HL-60 (cell line): ENCODE data around the gene GALNT12.

Source experiments
- DNase-seq, 2 experiments: peaks; one replicate each; pipeline ENCODE4 v3.0.0-alpha.2; 2010 to 2020; ENCODE audit warnings: low read depth in 1 of 2, low spot score in 1 of 2
- H3K27ac ChIP-seq: fragments of 250-450 bp; sonication (Bioruptor Pico); replicated peaks from 2 replicates; pipeline ENCODE4 v1.5.1; 2020; ENCODE audit warnings: mild to moderate bottlenecking, moderate library complexity
- H3K27me3 ChIP-seq: fragments of 250-450 bp; sonication (Bioruptor Pico); 2 replicates; pipeline ENCODE4 v1.5.1; 2021; ENCODE audit warnings: mild to moderate bottlenecking, moderate library complexity; ENCODE audit not compliant: insufficient read depth, poor library complexity, severe bottlenecking
- H3K4me3 ChIP-seq: replicated peaks from 2 replicates; pipeline ENCODE4 v1.5.1; 2011; ENCODE audit warnings: mild to moderate bottlenecking, control low read depth, low read length; ENCODE audit not compliant: insufficient read depth
- CTCF ChIP-seq: IDR thresholded peaks from one replicate; pipeline ENCODE4 v1.5.1; 2011; ENCODE audit warnings: low read length, control low read depth, inconsistent platforms; ENCODE audit not compliant: insufficient read depth
- GABPA ChIP-seq: IDR thresholded peaks from 2 replicates; pipeline ENCODE4 v1.6.1; 2012; ENCODE audit warnings: low read depth
- POLR2AphosphoS5 ChIP-seq: IDR thresholded peaks from 2 replicates; pipeline ENCODE4 v1.6.1; 2012; ENCODE audit warnings: low read depth
- REST ChIP-seq: IDR thresholded peaks from 2 replicates; pipeline ENCODE4 v1.6.1; 2012; ENCODE audit warnings: low read depth; ENCODE audit not compliant: insufficient replicate concordance
- SPI1 ChIP-seq: IDR thresholded peaks from 2 replicates; pipeline ENCODE4 v1.6.1; 2012; ENCODE audit warnings: low read depth, mild to moderate bottlenecking, borderline replicate concordance

GALNT12 gene

GRCh38 chr9:98836206-98836605 lies 28.7 kb downstream of the GALNT12 start:
- no peak for DNase-seq
- TF ChIP-seq REST, result no peak
- TF ChIP-seq GABPA, result no peak
- TF ChIP-seq CTCF, result no peak
- no peak for TF ChIP-seq POLR2AphosphoS5
- TF ChIP-seq SPI1, result no peak
- H3K27ac ChIP-seq, result no peak overlapping the region
- no peak overlapping the region for H3K4me3 ChIP-seq
- no peaks in the 10 kb centered on the region for H3K27me3 ChIP-seq

GRCh38 chr9:98837516-98837915 lies 30.0 kb downstream of the GALNT12 start:
- DNase-seq, result no peak
- no peaks in the 10 kb centered on the region for H3K27me3 ChIP-seq
- TF ChIP-seq SPI1 (no peak), GABPA (no peak), REST (no peak), POLR2AphosphoS5 (no peak), CTCF (no peak)
- no peak overlapping the region for H3K4me3 ChIP-seq
- no peak overlapping the region for H3K27ac ChIP-seq

GRCh38 chr9:98838155-98838867 lies 30.8 kb downstream of the GALNT12 start:
- DNase-seq, result no peak

More at GRCh38 chr9:98838155-98838867, 30.8 kb downstream of the GALNT12 start:
- Histone ChIP-seq H3K27me3 (peaks cover under 1% of the 10 kb centered on the region), H3K27ac (no peak overlapping the region), H3K4me3 (no peak overlapping the region)
- TF ChIP-seq POLR2AphosphoS5 (no peak), REST (no peak)
